Measurements from ENCODE around the gene ING1. TPM values are rescaled to one million over a fixed set of nuclear protein-coding genes. Genes with fewer than 3 reads are reported as not detected.

ING1 gene
- total and polyA plus RNA-seq, 2 donors, result 15.8 to 19.6 TPM

GRCh38 chr13:110756219-110756631, 42.7 kb downstream of the ING1 start:
- no peaks in the 10 kb centered on the region for H3K9me3 ChIP-seq (ENCODE audit: control insufficient read depth in 2 of 2, insufficient read depth in 1 of 2, low read length in 1 of 2)
- no peaks in the 10 kb centered on the region for H3K4me1 ChIP-seq (ENCODE audit: control insufficient read depth in 2 of 2, insufficient read depth in 2 of 2, low read length in 2 of 2)
- WGBS, result 86% methylated on average over 3 of the region's 3 CpGs
- H3K36me3 ChIP-seq (ENCODE audit: control insufficient read depth in 2 of 2, insufficient read depth in 2 of 2, low read length in 1 of 2), result no peaks in the 10 kb centered on the region
- no peaks in the 10 kb centered on the region for H3K27me3 ChIP-seq (ENCODE audit: control insufficient read depth in 2 of 2, insufficient read depth in 1 of 2, low read length in 1 of 2)
- H3K27ac ChIP-seq (ENCODE audit: low read depth in 1 of 2, low read length in 1 of 2), result no peak overlapping the region
- no peak for DNase-seq (ENCODE audit: low read depth in 6 of 9, low spot score in 9 of 9)
- H3K4me3 ChIP-seq (ENCODE audit: low read length in 2 of 2), result no peak overlapping the region

GRCh38 chr13:110757296-110757695, 43.8 kb downstream of the ING1 start:
- DNase-seq (ENCODE audit: low read depth in 6 of 9, low spot score in 9 of 9), result no peak
- no peaks in the 10 kb centered on the region for H3K27me3 ChIP-seq (ENCODE audit: control insufficient read depth in 2 of 2, insufficient read depth in 1 of 2, low read length in 1 of 2)
- H3K36me3 ChIP-seq (ENCODE audit: control insufficient read depth in 2 of 2, insufficient read depth in 2 of 2, low read length in 1 of 2), result no peaks in the 10 kb centered on the region
- H3K9me3 ChIP-seq (ENCODE audit: control insufficient read depth in 2 of 2, insufficient read depth in 1 of 2, low read length in 1 of 2), result no peaks in the 10 kb centered on the region
- H3K4me1 ChIP-seq (ENCODE audit: control insufficient read depth in 2 of 2, insufficient read depth in 2 of 2, low read length in 2 of 2), result no peaks in the 10 kb centered on the region
- H3K27ac ChIP-seq (ENCODE audit: low read depth in 1 of 2, low read length in 1 of 2), result no peak overlapping the region
- H3K4me3 ChIP-seq (ENCODE audit: low read length in 2 of 2), result no peak overlapping the region
- 94% methylated on average over 14 of the region's 14 CpGs for WGBS

GRCh38 chr13:110758195-110758805, 44.8 kb downstream of the ING1 start:
- no peak overlapping the region for H3K27ac ChIP-seq (ENCODE audit: low read depth in 1 of 2, low read length in 1 of 2)
- no peaks in the 10 kb centered on the region for H3K27me3 ChIP-seq (ENCODE audit: control insufficient read depth in 2 of 2, insufficient read depth in 1 of 2, low read length in 1 of 2)
- DNase-seq (ENCODE audit: low read depth in 6 of 9, low spot score in 9 of 9), result no peak
- H3K9me3 ChIP-seq (ENCODE audit: control insufficient read depth in 2 of 2, insufficient read depth in 1 of 2, low read length in 1 of 2), result no peaks in the 10 kb centered on the region
- H3K4me1 ChIP-seq (ENCODE audit: control insufficient read depth in 2 of 2, insufficient read depth in 2 of 2, low read length in 2 of 2), result no peaks in the 10 kb centered on the region
- H3K4me3 ChIP-seq (ENCODE audit: low read length in 2 of 2), result no peak overlapping the region
- H3K36me3 ChIP-seq (ENCODE audit: control insufficient read depth in 2 of 2, insufficient read depth in 2 of 2, low read length in 1 of 2), result no peaks in the 10 kb centered on the region
- WGBS, result 92% methylated on average over 4 of the region's 4 CpGs

- Histone ChIP-seq H3K27me3 (ENCODE audit: control insufficient read depth in 2 of 2, insufficient read depth in 1 of 2, low read length in 1 of 2) (no peaks in the 10 kb centered on the region), H3K27ac (ENCODE audit: low read depth in 1 of 2, low read length in 1 of 2) (no peak overlapping the region), H3K36me3 (ENCODE audit: control insufficient read depth in 2 of 2, insufficient read depth in 2 of 2, low read length in 1 of 2) (no peaks in the 10 kb centered on the region), H3K4me1 (ENCODE audit: control insufficient read depth in 2 of 2, insufficient read depth in 2 of 2, low read length in 2 of 2) (no peaks in the 10 kb centered on the region), H3K4me3 (ENCODE audit: low read length in 2 of 2) (no peak overlapping the region), H3K9me3 (ENCODE audit: control insufficient read depth in 2 of 2, insufficient read depth in 1 of 2, low read length in 1 of 2) (no peaks in the 10 kb centered on the region)
- no peak for DNase-seq (ENCODE audit: low read depth in 6 of 9, low spot score in 9 of 9)
- 96% methylated on average over 4 of the region's 4 CpGs for WGBS
Measured at GRCh38 chr13:110759710-110760109, 46.2 kb downstream of the ING1 start.

GRCh38 chr13:110760611-110761010, 47.1 kb downstream of the ING1 start:
- Histone ChIP-seq H3K27me3 (ENCODE audit: control insufficient read depth in 2 of 2, insufficient read depth in 1 of 2, low read length in 1 of 2) (no peaks in the 10 kb centered on the region), H3K36me3 (ENCODE audit: control insufficient read depth in 2 of 2, insufficient read depth in 2 of 2, low read length in 1 of 2) (no peaks in the 10 kb centered on the region), H3K4me3 (ENCODE audit: low read length in 2 of 2) (no peak overlapping the region), H3K9me3 (ENCODE audit: control insufficient read depth in 2 of 2, insufficient read depth in 1 of 2, low read length in 1 of 2) (no peaks in the 10 kb centered on the region), H3K27ac (ENCODE audit: low read depth in 1 of 2, low read length in 1 of 2) (no peak overlapping the region), H3K4me1 (ENCODE audit: control insufficient read depth in 2 of 2, insufficient read depth in 2 of 2, low read length in 2 of 2) (no peaks in the 10 kb centered on the region)
- no peak for DNase-seq (ENCODE audit: low read depth in 6 of 9, low spot score in 9 of 9)
- 96% methylated on average over 6 of the region's 6 CpGs for WGBS

- Histone ChIP-seq H3K9me3 (ENCODE audit: control insufficient read depth in 2 of 2, insufficient read depth in 1 of 2, low read length in 1 of 2) (no peaks in the 10 kb centered on the region), H3K4me3 (ENCODE audit: low read length in 2 of 2) (no peak overlapping the region), H3K36me3 (ENCODE audit: control insufficient read depth in 2 of 2, insufficient read depth in 2 of 2, low read length in 1 of 2) (no peaks in the 10 kb centered on the region), H3K27me3 (ENCODE audit: control insufficient read depth in 2 of 2, insufficient read depth in 1 of 2, low read length in 1 of 2) (no peaks in the 10 kb centered on the region), H3K4me1 (ENCODE audit: control insufficient read depth in 2 of 2, insufficient read depth in 2 of 2, low read length in 2 of 2) (no peaks in the 10 kb centered on the region), H3K27ac (ENCODE audit: low read depth in 1 of 2, low read length in 1 of 2) (no peak overlapping the region)
- 91% methylated on average over 4 of the region's 4 CpGs for WGBS
- DNase-seq (ENCODE audit: low read depth in 6 of 9, low spot score in 9 of 9), result no peak
Measured at GRCh38 chr13:110766671-110767430, 53.4 kb downstream of the ING1 start.

- Histone ChIP-seq H3K9me3 (ENCODE audit: control insufficient read depth in 2 of 2, insufficient read depth in 1 of 2, low read length in 1 of 2) (no peaks in the 10 kb centered on the region), H3K4me1 (ENCODE audit: control insufficient read depth in 2 of 2, insufficient read depth in 2 of 2, low read length in 2 of 2) (no peaks in the 10 kb centered on the region), H3K27me3 (ENCODE audit: control insufficient read depth in 2 of 2, insufficient read depth in 1 of 2, low read length in 1 of 2) (no peaks in the 10 kb centered on the region), H3K36me3 (ENCODE audit: control insufficient read depth in 2 of 2, insufficient read depth in 2 of 2, low read length in 1 of 2) (no peaks in the 10 kb centered on the region), H3K4me3 (ENCODE audit: low read length in 2 of 2) (no peak overlapping the region), H3K27ac (ENCODE audit: low read depth in 1 of 2, low read length in 1 of 2) (no peak overlapping the region)
- 94% methylated on average over 7 of the region's 7 CpGs for WGBS
- no peak for DNase-seq (ENCODE audit: low read depth in 6 of 9, low spot score in 9 of 9)
Measured at GRCh38 chr13:110767476-110767875, 54.0 kb downstream of the ING1 start.

GRCh38 chr13:110769097-110769496, 55.6 kb downstream of the ING1 start:
- WGBS, result 90% methylated on average over 3 of the region's 3 CpGs
- no peak for DNase-seq (ENCODE audit: low read depth in 6 of 9, low spot score in 9 of 9)
- Histone ChIP-seq H3K9me3 (ENCODE audit: control insufficient read depth in 2 of 2, insufficient read depth in 1 of 2, low read length in 1 of 2) (no peaks in the 10 kb centered on the region), H3K36me3 (ENCODE audit: control insufficient read depth in 2 of 2, insufficient read depth in 2 of 2, low read length in 1 of 2) (no peaks in the 10 kb centered on the region), H3K4me1 (ENCODE audit: control insufficient read depth in 2 of 2, insufficient read depth in 2 of 2, low read length in 2 of 2) (no peaks in the 10 kb centered on the region), H3K4me3 (ENCODE audit: low read length in 2 of 2) (no peak overlapping the region), H3K27me3 (ENCODE audit: control insufficient read depth in 2 of 2, insufficient read depth in 1 of 2, low read length in 1 of 2) (no peaks in the 10 kb centered on the region), H3K27ac (ENCODE audit: low read depth in 1 of 2, low read length in 1 of 2) (no peak overlapping the region)

- H3K27ac ChIP-seq (ENCODE audit: low read depth in 1 of 2, low read length in 1 of 2), result no peak overlapping the region
- no peak for DNase-seq (ENCODE audit: low read depth in 6 of 9, low spot score in 9 of 9)
- H3K4me3 ChIP-seq (ENCODE audit: low read length in 2 of 2), result no peak overlapping the region
- H3K36me3 ChIP-seq (ENCODE audit: control insufficient read depth in 2 of 2, insufficient read depth in 2 of 2, low read length in 1 of 2), result no peaks in the 10 kb centered on the region
- no peaks in the 10 kb centered on the region for H3K27me3 ChIP-seq (ENCODE audit: control insufficient read depth in 2 of 2, insufficient read depth in 1 of 2, low read length in 1 of 2)
- WGBS, result 81% methylated on average over 10 of the region's 10 CpGs
- no peaks in the 10 kb centered on the region for H3K9me3 ChIP-seq (ENCODE audit: control insufficient read depth in 2 of 2, insufficient read depth in 1 of 2, low read length in 1 of 2)
- H3K4me1 ChIP-seq (ENCODE audit: control insufficient read depth in 2 of 2, insufficient read depth in 2 of 2, low read length in 2 of 2), result no peaks in the 10 kb centered on the region
Measured at GRCh38 chr13:110770678-110771077, 57.2 kb downstream of the ING1 start.

Measured in thymus (tissue), 11 donors.